Pancreas (tissue), 10 donors: Measurements from ENCODE around the gene NUP35. TPM values are rescaled to one million over a fixed set of nuclear protein-coding genes. Genes with fewer than 3 reads are reported as not detected.
"Not testable (repeated sequence)": the region's sequence is repeated elsewhere in the genome, so short reads cannot be mapped to it uniquely, and the experiment has no call there.

Experiments used
- ATAC-seq, 4 donors: fragments of 200-7000 bp; cut with Tn5 transposase; one replicate each; pipeline versions ENCODE4 v1.8.0 to v1.9.1; 2020; ENCODE audit warnings: mild to moderate bottlenecking in 4 of 4, moderate library complexity in 4 of 4
- DNase-seq, 6 donors: peaks; one replicate each; pipeline ENCODE4 v3.0.0-alpha.2; 2020
- FAIRE-seq: peaks from 2 replicates; lab custom pipeline; 2012; peaks lifted over from hg19 to GRCh38; lab: Jason Lieb, UNC
- H3K27ac ChIP-seq, 4 donors: fragments of 200-600 bp; sonication (generic); 1 replicate in 3 of 4; 2 replicates in 1 of 4; pipeline versions ENCODE4 v1.5.0 to v1.8.0; 2020
- H3K27me3 ChIP-seq, 4 donors: fragments of 200-600 bp; one replicate each; pipeline ENCODE4 v1.8.0; 2021
- H3K36me3 ChIP-seq, 3 donors: fragments of 200-600 bp; sonication (generic) in 1 of 3; one replicate each; pipeline versions ENCODE4 v1.5.0 to v1.8.0; 2020 to 2021
- H3K4me1 ChIP-seq, 3 donors: fragments of 200-600 bp; one replicate each; pipeline ENCODE4 v1.8.0; 2021
- H3K4me3 ChIP-seq, 4 donors: fragments of 200-600 bp; sonication (generic) in 2 of 4; one replicate each; pipeline versions ENCODE4 v1.5.0 to v1.8.0; 2020 to 2021
- H3K9me3 ChIP-seq, 4 donors: fragments of 200-600 bp; one replicate each; pipeline ENCODE4 v1.8.0; 2021
- WGBS, 2 donors: extraction: QIAGEN DNeasy Blood & Tissue Kit; methylation state at CpG; one replicate each; pipeline ENCODE4 v1.1.7; 2013; 5-methylcytosine and 5-hydroxymethylcytosine counted together
- intact Hi-C, 3 donors: fragments of 100-400 bp; cut with DNase I; formaldehyde crosslinking; loops; one replicate each; pipeline versions ENCODE4 v1.11.1 to v1.14.2; 2022
- polyA plus RNA-seq, 2 donors: library from polyadenylated mRNA; stranded (reverse); fragments of 200-250 nt; gene quantifications; one replicate each; pipeline ENCODE4 v1.2.3, GENCODE V29; 2013
- total RNA-seq, 6 donors: library from RNA; stranded (reverse); fragmentation: NEBNext Ultra II Directional in 4 of 6; extraction: Animal tissue kit (Norgen Biotek cat#: 25700) in 4 of 6; gene quantifications; one replicate each; pipeline versions ENCODE4 v1.2.1 to v1.2.4, GENCODE V29; 2021 to 2023
- TF ChIP-seq, protein P1 (sequence below), 4 donors: fragments of 200-600 bp; sonication (generic) in 3 of 4; IDR thresholded peaks; one replicate each; pipeline versions ENCODE4 v1.5.0 to v1.8.0; 2021; ENCODE audit warnings: antibody characterized with exemption in 4 of 4
- donor health status: healthy with polysubstance abuse.
- donor health status: DM: no; HTN: no; CAD: no; lungs with moderate emphysema.
- donor health status: DM: no; HTN: no; CAD: no.
- donor health status: control.
- donor health status: control.
- donor health status: Bipolar disorder and iron deficiency.
- donor health status: DM: yes; HTN: yes; CAD: no.
- donor health status: DM: no; HTN: no; CAD: no.
- donor health status: DM: no; HTN: no; CAD: no.
- donor health status: DM: yes; HTN: yes; CAD: no.

NUP35 gene
- total and polyA plus RNA-seq, 8 donors: 5.7 to 13.4 (median 8.5) TPM

GRCh38 chr2:183164650-183165015 is 40.4 kb downstream of the NUP35 start:
- DNase-seq: no peak
- H3K4me1 ChIP-seq: no peaks in the 10 kb centered on the region
- no peak for ATAC-seq
- no peaks in the 10 kb centered on the region for H3K27me3 ChIP-seq
- WGBS, 2 donors: 97 to 98% methylated on average over 4 of the region's 4 CpGs
- no peak for FAIRE-seq
- H3K9me3 ChIP-seq: no peaks in the 10 kb centered on the region
- intact Hi-C loops: no loop called here
- no peak overlapping the region for H3K4me3 ChIP-seq
- TF ChIP-seq, protein P1, sequence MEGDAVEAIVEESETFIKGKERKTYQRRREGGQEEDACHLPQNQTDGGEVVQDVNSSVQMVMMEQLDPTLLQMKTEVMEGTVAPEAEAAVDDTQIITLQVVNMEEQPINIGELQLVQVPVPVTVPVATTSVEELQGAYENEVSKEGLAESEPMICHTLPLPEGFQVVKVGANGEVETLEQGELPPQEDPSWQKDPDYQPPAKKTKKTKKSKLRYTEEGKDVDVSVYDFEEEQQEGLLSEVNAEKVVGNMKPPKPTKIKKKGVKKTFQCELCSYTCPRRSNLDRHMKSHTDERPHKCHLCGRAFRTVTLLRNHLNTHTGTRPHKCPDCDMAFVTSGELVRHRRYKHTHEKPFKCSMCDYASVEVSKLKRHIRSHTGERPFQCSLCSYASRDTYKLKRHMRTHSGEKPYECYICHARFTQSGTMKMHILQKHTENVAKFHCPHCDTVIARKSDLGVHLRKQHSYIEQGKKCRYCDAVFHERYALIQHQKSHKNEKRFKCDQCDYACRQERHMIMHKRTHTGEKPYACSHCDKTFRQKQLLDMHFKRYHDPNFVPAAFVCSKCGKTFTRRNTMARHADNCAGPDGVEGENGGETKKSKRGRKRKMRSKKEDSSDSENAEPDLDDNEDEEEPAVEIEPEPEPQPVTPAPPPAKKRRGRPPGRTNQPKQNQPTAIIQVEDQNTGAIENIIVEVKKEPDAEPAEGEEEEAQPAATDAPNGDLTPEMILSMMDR (IDR thresholded peaks at IDR 0.05): no peak
- peaks cover 0 to 4% (median 0%) of the 10 kb centered on the region in 3 donors for H3K36me3 ChIP-seq
- H3K27ac ChIP-seq: no peak overlapping the region

GRCh38 chr2:183166210-183166609 is 42.0 kb downstream of the NUP35 start:
- H3K9me3 ChIP-seq: no peaks in the 10 kb centered on the region
- FAIRE-seq (no peak), ATAC-seq (no peak), DNase-seq (no peak)
- no peaks in the 10 kb centered on the region for H3K27me3 ChIP-seq
- H3K4me1 ChIP-seq: no peaks in the 10 kb centered on the region
- peaks cover 0 to 4% (median 0%) of the 10 kb centered on the region in 3 donors for H3K36me3 ChIP-seq
- TF ChIP-seq, protein P1 (IDR thresholded peaks at IDR 0.05): no peak
- intact Hi-C loops: no loop called here
- H3K27ac ChIP-seq: no peak overlapping the region
- WGBS, 2 donors: 96 to 98% methylated on average over 3 of the region's 3 CpGs
- no peak overlapping the region for H3K4me3 ChIP-seq

DNA sequence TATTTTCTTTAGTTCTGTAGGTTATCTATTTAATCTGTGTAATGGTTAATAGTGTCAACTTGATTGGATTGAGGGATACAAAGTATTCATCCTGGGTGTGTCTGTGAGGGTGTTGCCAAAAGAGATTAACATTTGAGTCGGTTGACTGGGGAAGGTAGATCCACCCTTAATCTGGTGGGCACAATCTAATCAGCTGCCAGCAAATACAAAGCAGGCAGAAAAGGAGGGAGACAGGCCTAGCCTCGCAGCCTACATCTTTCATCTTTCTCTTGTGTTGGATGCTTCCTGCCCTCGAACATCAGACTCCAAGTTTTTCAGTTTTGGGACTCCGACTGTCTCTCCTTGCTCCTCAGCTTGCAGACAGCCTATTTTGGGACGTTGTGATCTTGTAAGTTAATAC is 42.7 kb downstream of the NUP35 start:
- H3K4me3 ChIP-seq, H3K27me3 ChIP-seq, H3K27ac ChIP-seq, H3K36me3 ChIP-seq, H3K9me3 ChIP-seq, FAIRE-seq, DNase-seq, intact Hi-C loops, H3K4me1 ChIP-seq, ATAC-seq: not testable (repeated sequence)
- whole genome bisulfite sequencing, 2 donors: 92 to 93% methylated on average over 5 of the region's 5 CpGs

DNA sequence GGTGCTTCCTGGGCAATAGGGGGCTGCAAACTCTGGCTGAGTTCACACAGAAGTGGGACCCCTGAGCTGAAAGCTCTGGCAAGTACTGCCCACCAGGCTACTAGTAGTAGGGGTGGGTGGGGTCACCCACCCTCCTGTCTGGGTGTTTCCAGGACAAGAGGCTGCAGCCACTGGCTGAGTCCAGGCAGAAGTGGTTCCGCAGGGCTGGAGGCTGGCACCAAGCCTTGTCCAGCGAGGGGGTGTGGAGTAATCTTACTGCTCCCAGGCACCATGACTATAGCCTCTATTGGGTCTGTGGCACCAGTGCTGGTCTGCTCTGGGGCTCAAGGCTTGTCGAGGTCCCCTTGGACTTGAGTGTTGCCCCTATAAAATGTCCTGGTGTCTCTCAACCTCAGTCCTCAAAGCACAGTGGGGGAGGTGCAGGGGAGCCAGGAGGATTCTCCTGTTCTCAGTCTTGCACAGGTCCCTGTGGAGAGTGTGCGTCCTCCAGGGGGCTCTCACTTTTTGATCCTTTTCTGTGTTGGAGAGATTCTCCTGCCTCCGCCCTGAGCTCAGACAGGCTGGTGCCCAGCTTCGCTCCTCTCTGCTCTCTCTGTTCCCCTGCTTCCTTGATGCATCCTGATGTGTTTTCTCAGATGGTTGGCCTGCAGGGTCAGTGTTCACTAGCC is 48.1 kb downstream of the NUP35 start:
- FAIRE-seq: no peak
- H3K4me1 ChIP-seq: no peaks in the 10 kb centered on the region
- intact Hi-C loops: no loop called here
- DNase-seq: peak in 1 of 6 donors; percentile 61
- TF ChIP-seq, protein P1 (IDR thresholded peaks at IDR 0.05): no peak
- H3K27ac ChIP-seq: no peak overlapping the region
- H3K36me3 ChIP-seq: no peaks in the 10 kb centered on the region
- no peak overlapping the region for H3K4me3 ChIP-seq
- no peaks in the 10 kb centered on the region for H3K9me3 ChIP-seq
- H3K27me3 ChIP-seq: no peaks in the 10 kb centered on the region
- ATAC-seq: no peak
- 95 to 100% methylated on average over 6 of the region's 6 CpGs for WGBS, 2 donors

GRCh38 chr2:183179156-183179555 is 54.9 kb downstream of the NUP35 start:
- peaks cover 0 to 8% (median 0%) of the 10 kb centered on the region in 3 donors for H3K36me3 ChIP-seq
- H3K4me3 ChIP-seq: no peak overlapping the region
- DNase-seq: no peak
- 91 to 93% methylated on average over 4 of the region's 4 CpGs for WGBS, 2 donors
- FAIRE-seq: no peak
- intact Hi-C loops: no loop called here
- H3K27me3 ChIP-seq: no peaks in the 10 kb centered on the region
- peaks cover 0 to 3% (median 0%) of the 10 kb centered on the region in 4 donors for H3K9me3 ChIP-seq
- H3K27ac ChIP-seq: no peak overlapping the region
- no peak for ATAC-seq
- TF ChIP-seq, protein P1 (IDR thresholded peaks at IDR 0.05): no peak
- no peaks in the 10 kb centered on the region for H3K4me1 ChIP-seq
